DMS153 treated with DMSO at 0.1 percent for 48 hours (cell line): ENCODE measurements around the gene HOXC11.

Source experiments
- DNase-seq: peaks from one replicate; lab custom pipeline; 2025; ENCODE audit not compliant: unreplicated experiment; lab: John Stamatoyannopoulos, UW

HOXC11 gene

GRCh38 chr12:53972722-53973235, at the start of gene HOXC11:
Gene HOXC11 (plus strand): TSS chr12:53973126. CDS start chr12:53973242, 116 bp downstream.
- DNase-seq: no peak

- DNase-seq: no peak
These were observed 48.2 kb upstream of the HOXC11 start for GRCh38 chr12:53924521-53925405.

- no peak for DNase-seq
These were observed 45.5 kb upstream of the HOXC11 start for GRCh38 chr12:53927220-53928029.

GRCh38 chr12:53928054-53928835, 44.7 kb upstream of the HOXC11 start:
- no peak for DNase-seq

GRCh38 chr12:53929527-53929926, 43.4 kb upstream of the HOXC11 start:
- DNase-seq: no peak

- DNase-seq: no peak
These were observed 42.2 kb upstream of the HOXC11 start for GRCh38 chr12:53930591-53931255.

- no peak for DNase-seq
These were observed 40.9 kb upstream of the HOXC11 start for GRCh38 chr12:53931844-53932581.

- no peak for DNase-seq
These were observed 40.0 kb upstream of the HOXC11 start for GRCh38 chr12:53932915-53933314.

- no peak for DNase-seq
These were observed 37.3 kb upstream of the HOXC11 start for GRCh38 chr12:53935383-53936341.

GRCh38 chr12:53937099-53937498, 35.8 kb upstream of the HOXC11 start:
- no peak for DNase-seq

- no peak for DNase-seq
These were observed 35.2 kb upstream of the HOXC11 start for GRCh38 chr12:53937596-53938325.

- DNase-seq: no peak
These were observed 34.4 kb upstream of the HOXC11 start, which contains the start of gene HOXC13 for GRCh38 chr12:53938326-53939140. Gene HOXC13 (plus strand): TSS chr12:53938831. CDS start chr12:53938907, 76 bp downstream.

GRCh38 chr12:53939141-53940108, 33.5 kb upstream of the HOXC11 start:
- DNase-seq: no peak

GRCh38 chr12:53940443-53941014, 32.4 kb upstream of the HOXC11 start:
- DNase-seq: no peak

GRCh38 chr12:53941187-53941586, 31.7 kb upstream of the HOXC11 start:
- DNase-seq: no peak
